ENCODE data around the gene SPATA2L. TPM values are rescaled to one million over a fixed set of nuclear protein-coding genes. Genes with fewer than 3 reads are reported as not detected.
"Not testable (repeated sequence)": the region's sequence is repeated elsewhere in the genome, so short reads cannot be mapped to it uniquely, and the experiment has no call there.

SPATA2L gene
- total RNA-seq, 4 donors from 2014 or later, result 8.1 to 28.0 (median 17.3) TPM

GRCh38 chr16:89706518-89707260 lies 5.2 kb upstream of the SPATA2L start:
- DNase-seq (ENCODE audit: low spot score) (no peak), ATAC-seq (ENCODE audit: low FRiP score) (no peak)
- TF ChIP-seq CTCF (IDR thresholded peaks at IDR 0.05), result no peak

GRCh38 chr16:89705006-89705405 lies 3.5 kb upstream of the SPATA2L start:
- no peak for TF ChIP-seq CTCF (IDR thresholded peaks at IDR 0.05)
- DNase-seq (ENCODE audit: low spot score) (no peak), ATAC-seq (ENCODE audit: low FRiP score) (no peak)

GRCh38 chr16:89704281-89704680 lies 2.8 kb upstream of the SPATA2L start:
- no peak for ATAC-seq (ENCODE audit: low FRiP score)
- DNase-seq (ENCODE audit: low spot score), result no peak
- TF ChIP-seq CTCF (IDR thresholded peaks at IDR 0.05), result no peak

GRCh38 chr16:89700649-89701424 lies 668 bp downstream of the SPATA2L start:
- TF ChIP-seq CTCF (IDR thresholded peaks at IDR 0.05), result no peak
- ATAC-seq (ENCODE audit: low FRiP score) (peak; percentile 17), DNase-seq (ENCODE audit: low spot score) (no peak)

GRCh38 chr16:89700100-89700648 lies 1.3 kb downstream of the SPATA2L start:
- TF ChIP-seq CTCF (IDR thresholded peaks at IDR 0.05), result peak in 1 of 3 donors; percentile 64
- DNase-seq (ENCODE audit: low spot score) (peak; percentile 99), ATAC-seq (ENCODE audit: low FRiP score) (peak; percentile 79)

GRCh38 chr16:89699629-89700099 lies 1.8 kb downstream of the SPATA2L start:
- ATAC-seq (ENCODE audit: low FRiP score); DNase-seq (ENCODE audit: low spot score): not testable (repeated sequence)

GRCh38 chr16:89698717-89699116 lies 2.8 kb downstream of the SPATA2L start:
- not testable (repeated sequence) for ATAC-seq (ENCODE audit: low FRiP score); DNase-seq (ENCODE audit: low spot score)
